GM12878 (cell line): ENCODE measurements around the gene USP34.

Experiments
- CHD1 ChIP-seq: IDR thresholded peaks from 2 replicates; pipeline ENCODE4 v1.6.1; 2012; ENCODE audit warnings: low read depth, low read length, improper control_type of control experiment
- IKZF1 ChIP-seq: fragments of 450-650 bp; conservative IDR thresholded peaks from 2 replicates; pipeline ENCODE4 v1.6.1; 2017; ENCODE audit warnings: antibody characterized with exemption, mild to moderate bottlenecking
- POLR2A ChIP-seq: IDR thresholded peaks from 2 replicates; pipeline ENCODE4 v1.6.1; 2011; ENCODE audit warnings: low read depth, mild to moderate bottlenecking, low read length

DNA sequence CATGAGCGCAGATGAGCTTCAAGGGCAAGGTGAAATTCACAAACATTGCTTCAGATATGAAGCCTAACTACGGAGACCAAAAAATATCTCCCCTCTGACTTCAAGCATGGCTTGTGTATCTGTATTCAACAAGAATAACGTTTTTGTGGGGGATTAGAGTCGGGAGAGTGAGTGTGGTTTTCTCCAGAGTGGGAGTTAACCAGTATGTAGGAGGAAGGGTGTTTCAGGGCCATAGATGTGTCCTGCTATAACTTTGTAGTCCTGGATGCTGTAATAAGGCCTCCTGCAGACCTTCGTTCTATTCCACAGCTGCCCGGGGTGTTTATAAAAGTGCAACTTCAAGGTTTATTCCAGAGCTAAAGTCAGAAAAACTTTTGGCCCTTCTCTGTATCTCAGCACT, 321.8 kb downstream of the USP34 start:
- TF ChIP-seq IKZF1 (no peak), POLR2A (no peak), CHD1 (no peak)
